Fibroblast of skin of abdomen (primary cell): ENCODE results near the gene RPP25L. TPM values are rescaled to one million over a fixed set of nuclear protein-coding genes. Genes with fewer than 3 reads are reported as not detected.
"Not testable (repeated sequence)": the region's sequence is repeated elsewhere in the genome, so short reads cannot be mapped to it uniquely, and the experiment has no call there.

ENCODE experiments used
- DNase-seq: peaks from one replicate; pipeline ENCODE4 v3.0.0-alpha.2; 2013
- polyA plus RNA-seq, 2 experiments: library from polyadenylated mRNA; unstranded; fragments of 120-200 nt; gene quantifications; one replicate each; pipeline ENCODE4 v1.2.1, GENCODE V29; 2013; ENCODE audit not compliant: insufficient read length in 2 of 2

The RPP25L gene
- 20.2 TPM for polyA plus RNA-seq (2013, experiment 1 of 2; ENCODE audit: insufficient read length)
- 20.8 TPM for polyA plus RNA-seq (2013, experiment 2 of 2; ENCODE audit: insufficient read length)

- DNase-seq = peak; percentile 85
These were observed at the start of gene RPP25L for GRCh38 chr9:34611811-34612787. Gene RPP25L (minus strand): TSS chr9:34612097. CDS start chr9:34611296, 801 bp downstream.

- DNase-seq = no peak
These were observed 47.8 kb upstream of the RPP25L start for GRCh38 chr9:34659592-34660253.

DNA sequence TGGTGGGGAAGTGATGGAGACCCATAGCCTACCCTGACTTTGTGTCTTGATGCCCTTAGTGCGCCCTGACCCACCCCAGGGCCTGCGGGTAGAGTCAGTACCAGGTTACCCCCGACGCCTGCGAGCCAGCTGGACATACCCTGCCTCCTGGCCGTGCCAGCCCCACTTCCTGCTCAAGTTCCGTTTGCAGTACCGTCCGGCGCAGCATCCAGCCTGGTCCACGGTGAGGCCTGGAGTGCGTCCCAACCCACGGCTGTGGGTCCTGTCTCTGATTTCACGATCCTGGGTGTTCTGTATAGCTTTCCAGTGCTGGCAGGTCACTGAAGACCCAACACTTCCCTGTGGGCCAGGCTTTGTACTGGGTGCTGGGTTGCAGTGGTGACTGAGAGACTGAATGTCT, 46.6 kb upstream of the RPP25L start:
- no peak for DNase-seq

GRCh38 chr9:34656992-34657391, 45.1 kb upstream of the RPP25L start:
- no peak for DNase-seq

- DNase-seq = no peak
These were observed 43.5 kb upstream of the RPP25L start for GRCh38 chr9:34655394-34655793.

DNA sequence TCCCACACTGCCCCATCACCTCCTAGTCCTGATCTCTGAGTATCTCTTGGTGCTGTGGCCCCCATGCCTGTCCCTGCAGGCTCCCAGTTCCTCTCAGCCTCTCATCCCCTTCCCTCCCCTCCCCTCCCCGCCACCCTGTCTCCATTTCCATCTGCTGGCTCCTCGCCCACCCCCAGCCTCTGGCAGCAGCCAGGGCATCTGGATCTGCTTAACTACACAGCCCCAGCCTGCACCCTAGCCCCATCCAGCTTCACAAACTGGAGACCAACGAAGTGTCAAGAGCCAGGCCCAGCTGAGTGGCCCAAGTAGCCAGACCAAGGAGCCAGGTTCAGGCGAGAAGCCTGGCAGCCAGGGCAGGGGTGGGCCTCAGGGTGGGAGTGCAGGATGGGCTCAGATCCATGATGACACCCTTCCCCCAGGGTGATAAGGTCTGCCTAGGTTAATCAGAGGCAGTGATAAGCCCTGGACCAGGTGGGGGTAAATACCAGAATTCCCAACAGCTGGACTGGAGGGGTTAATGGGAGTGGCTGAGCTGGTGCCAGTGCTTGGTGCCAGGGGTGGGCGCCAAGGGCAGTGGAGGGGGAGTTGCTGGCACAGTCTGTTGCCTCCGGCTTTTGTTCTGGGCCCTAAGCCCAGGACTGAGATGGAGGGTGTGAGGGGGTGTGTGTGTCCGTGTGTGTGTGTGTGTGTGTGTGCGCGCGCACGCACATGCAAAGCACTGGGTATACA, 42.6 kb upstream of the RPP25L start:
- peak; percentile 88 for DNase-seq

- peak; percentile 68 for DNase-seq
These were observed 41.5 kb upstream of the RPP25L start for GRCh38 chr9:34653151-34654072.

GRCh38 chr9:34652602-34653000, 40.7 kb upstream of the RPP25L start:
- no peak for DNase-seq

DNA sequence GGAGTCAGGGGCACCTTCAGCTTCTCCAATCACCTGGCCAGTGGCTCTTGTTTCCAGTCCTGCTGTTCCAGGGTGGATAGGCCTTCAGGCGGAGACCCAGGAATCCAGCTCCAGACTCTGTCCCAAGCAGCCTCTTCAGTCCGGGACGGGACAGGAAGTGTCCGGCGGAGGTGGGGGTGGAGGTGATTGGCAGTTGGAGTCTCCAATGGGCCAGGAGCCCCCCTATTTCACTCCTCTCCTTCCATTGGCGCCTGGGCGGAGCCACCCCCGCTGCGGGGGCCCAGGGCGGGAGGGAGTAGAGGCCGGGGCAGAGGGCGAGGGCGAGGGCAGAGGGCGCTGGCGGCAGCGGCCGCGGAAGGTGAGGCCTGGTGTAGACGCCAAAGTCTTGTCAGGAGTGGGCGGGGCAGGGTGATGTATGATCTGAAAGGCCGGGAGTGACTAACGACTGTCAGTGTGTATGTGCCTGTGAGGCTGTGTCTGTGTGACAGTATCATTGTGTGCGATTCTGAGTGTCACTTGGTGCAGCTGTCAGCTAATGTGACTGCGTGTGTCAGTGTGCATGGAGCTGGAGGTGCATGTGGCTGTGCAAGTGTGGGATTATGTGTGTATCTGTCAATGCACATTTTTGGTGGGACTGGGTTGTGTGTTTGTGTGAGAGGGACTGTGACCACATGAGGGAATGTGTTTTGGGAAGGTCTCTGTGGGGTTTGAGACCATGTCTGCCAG, 40.1 kb upstream of the RPP25L start, which contains the start of gene IL11RA:
TSS of gene IL11RA (plus strand) at position 310 of the 726 bp plus-strand sequence. CDS start 3,033 bp downstream, outside the sequence.
- peak; percentile 82 for DNase-seq

- DNase-seq = no peak
These were observed 39.4 kb upstream of the RPP25L start for GRCh38 chr9:34651321-34651720.

- no peak for DNase-seq
These were observed 38.9 kb upstream of the RPP25L start for GRCh38 chr9:34650816-34651215.

GRCh38 chr9:34648673-34649072, 36.8 kb upstream of the RPP25L start:
- DNase-seq = no peak

DNA sequence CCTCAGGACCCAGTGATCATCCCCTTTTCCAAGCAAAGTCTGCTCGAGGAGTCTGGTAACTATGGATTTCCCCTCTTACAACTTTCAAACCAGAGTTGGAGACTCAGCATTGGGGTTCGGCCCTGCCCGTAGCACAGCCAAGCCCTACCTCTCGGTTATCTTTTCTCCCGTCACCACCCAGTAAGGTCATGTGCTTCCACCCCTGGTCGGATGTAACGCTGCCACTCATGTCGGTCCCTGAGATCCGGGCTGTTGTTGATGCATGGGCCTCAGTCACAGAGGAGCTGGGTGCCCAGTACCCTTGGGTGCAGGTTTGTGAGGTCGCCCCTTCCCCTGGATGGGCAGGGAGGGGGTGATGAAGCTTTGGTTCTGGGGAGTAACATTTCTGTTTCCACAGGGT, 35.8 kb upstream of the RPP25L start:
- DNase-seq = no peak

- DNase-seq = no peak
These were observed 35.1 kb upstream of the RPP25L start for GRCh38 chr9:34647084-34647403.

- peak; percentile 85 for DNase-seq
These were observed 34.5 kb upstream of the RPP25L start, which contains the start of gene GALT for GRCh38 chr9:34646211-34647083. Gene GALT (plus strand): TSS chr9:34646675. CDS start chr9:34646705, 30 bp downstream.

DNA sequence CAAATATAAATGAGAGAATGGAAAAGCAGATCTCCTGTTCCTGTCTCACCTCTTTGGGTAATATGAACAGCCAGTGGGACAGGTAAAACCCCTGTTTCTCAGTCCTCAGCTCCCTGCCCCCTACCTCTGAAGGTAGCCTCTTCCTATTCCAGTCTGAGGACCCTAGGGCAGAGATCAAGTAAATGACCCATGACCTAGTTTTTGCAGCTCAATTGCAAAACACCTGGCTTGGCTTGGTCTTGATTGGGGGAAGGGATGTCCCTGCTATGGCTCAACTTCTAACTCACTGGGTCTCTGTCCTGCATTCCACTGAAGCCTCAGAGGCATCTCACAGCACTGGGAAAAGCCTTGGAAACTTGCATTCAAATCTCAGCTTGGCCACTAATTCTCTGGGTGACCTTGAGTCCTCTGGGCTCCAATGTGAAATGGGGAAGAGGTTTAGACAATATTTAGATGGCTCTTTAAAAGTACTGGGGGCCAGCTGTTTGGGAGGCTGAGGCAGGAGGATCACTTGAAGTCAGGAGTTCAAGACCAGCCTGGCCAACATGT, 32.9 kb upstream of the RPP25L start:
- no peak for DNase-seq

GRCh38 chr9:34642679-34643078, 30.8 kb upstream of the RPP25L start:
- DNase-seq = no peak

DNA sequence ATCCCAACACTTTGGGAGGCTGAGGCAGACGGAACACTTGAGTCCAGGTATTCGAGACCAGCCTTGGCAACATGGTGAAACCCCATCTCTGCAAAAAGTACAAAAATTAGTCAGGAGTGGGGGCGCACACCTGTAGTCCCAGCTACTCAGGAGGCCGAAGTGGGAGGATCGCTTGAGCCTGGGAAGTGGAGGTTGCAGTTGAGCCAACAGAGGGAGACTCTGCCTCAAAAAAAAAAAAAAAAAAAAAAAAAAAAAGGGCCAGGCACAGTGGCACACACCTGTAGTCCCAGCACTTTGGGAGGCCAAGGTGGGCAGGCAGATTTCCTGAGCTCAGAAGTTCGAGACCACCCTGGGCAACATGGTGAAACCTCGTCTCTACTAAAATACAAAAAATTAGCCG, 27.4 kb upstream of the RPP25L start:
- not testable (repeated sequence) for DNase-seq

DNA sequence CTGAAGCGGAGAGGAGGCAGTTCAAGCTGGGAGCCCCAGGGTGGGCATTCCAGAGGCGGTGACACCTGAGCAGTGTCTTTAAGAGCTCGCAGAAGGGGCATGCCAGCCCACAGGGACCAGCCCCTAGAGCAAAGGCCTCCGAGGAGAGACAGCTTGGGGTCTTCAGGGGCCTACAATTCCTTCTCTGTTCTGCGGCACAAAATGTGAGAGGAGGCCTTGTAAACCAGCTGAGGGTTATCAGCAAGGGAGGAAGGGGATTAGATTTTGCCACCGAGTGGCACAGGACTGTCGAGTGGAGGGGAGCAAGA, 26.2 kb upstream of the RPP25L start:
- no peak for DNase-seq
